Glutamatergic neuron (in vitro differentiated cells): ENCODE results near the gene LRRC42. TPM values are rescaled to one million over a fixed set of nuclear protein-coding genes. Genes with fewer than 3 reads are reported as not detected.
A peak's percentile ranks its signal among the peaks of the same experiment; 100 is the strongest.

Source experiments
- DNase-seq: peaks from one replicate; pipeline ENCODE4 v3.0.0; 2022
- H3K27ac Mint-ChIP-seq: one replicate; pipeline ENCODE4 v1.8.0; 2020; ENCODE audit warnings: mild to moderate bottlenecking, mixed read lengths, inconsistent platforms; ENCODE audit not compliant: unreplicated experiment
- H3K27me3 Mint-ChIP-seq: one replicate; pipeline ENCODE4 v1.8.0; 2020; ENCODE audit warnings: mild to moderate bottlenecking, moderate library complexity, mixed read lengths, inconsistent platforms; ENCODE audit not compliant: unreplicated experiment
- H3K36me3 Mint-ChIP-seq: one replicate; pipeline ENCODE4 v1.8.0; 2020; ENCODE audit warnings: mild to moderate bottlenecking, mixed read lengths, inconsistent platforms; ENCODE audit not compliant: unreplicated experiment
- H3K4me1 Mint-ChIP-seq: one replicate; pipeline ENCODE4 v1.8.0; 2020; ENCODE audit warnings: mild to moderate bottlenecking, low read depth, mixed read lengths, inconsistent platforms; ENCODE audit not compliant: unreplicated experiment
- H3K4me3 Mint-ChIP-seq: one replicate; pipeline ENCODE4 v1.8.0; 2020; ENCODE audit warnings: mild to moderate bottlenecking, mixed read lengths, inconsistent platforms; ENCODE audit not compliant: unreplicated experiment
- H3K9me3 Mint-ChIP-seq: one replicate; pipeline ENCODE4 v1.8.0; 2020; ENCODE audit warnings: mild to moderate bottlenecking, moderate library complexity, mixed read lengths, inconsistent platforms; ENCODE audit not compliant: unreplicated experiment
- CTCF ChIP-seq: fragments of 200-600 bp; sonication (generic); IDR thresholded peaks from one replicate; pipeline ENCODE4 v1.5.0; 2021; ENCODE audit not compliant: partially characterized antibody, unreplicated experiment
- total RNA-seq: library from RNA; stranded (reverse); fragmentation: NEBNext Ultra II Directional; extraction: Animal tissue kit (Norgen Biotek cat#: 25700); gene quantifications from one replicate; pipeline ENCODE4 v1.2.1, GENCODE V29; 2021; ENCODE audit not compliant: unreplicated experiment

Gene LRRC42
- total RNA-seq, 1 donor from 2014 or later = 37.5 TPM

GRCh38 chr1:53913352-53914033 lies 32.7 kb upstream of the LRRC42 start:
- H3K36me3 Mint-ChIP-seq = no peaks in the 10 kb centered on the region
- peaks cover 15% of the 10 kb centered on the region for H3K4me1 Mint-ChIP-seq
- no peaks in the 10 kb centered on the region for H3K9me3 Mint-ChIP-seq
- peaks cover 2% of the 10 kb centered on the region for H3K27me3 Mint-ChIP-seq
- peak overlapping the region; percentile 46 for H3K4me3 Mint-ChIP-seq
- no peak for TF ChIP-seq CTCF
- peak overlapping the region; percentile 84 for H3K27ac Mint-ChIP-seq
- DNase-seq = no peak

- Mint-ChIP-seq H3K27ac (no peak overlapping the region), H3K9me3 (no peaks in the 10 kb centered on the region), H3K27me3 (no peaks in the 10 kb centered on the region), H3K36me3 (no peaks in the 10 kb centered on the region), H3K4me1 (peaks cover 8% of the 10 kb centered on the region), H3K4me3 (no peak overlapping the region)
- no peak for DNase-seq
- no peak for TF ChIP-seq CTCF
Measured at GRCh38 chr1:53918343-53918742, 27.8 kb upstream of the LRRC42 start.

- H3K4me1 Mint-ChIP-seq = no peaks in the 10 kb centered on the region
- no peaks in the 10 kb centered on the region for H3K9me3 Mint-ChIP-seq
- no peaks in the 10 kb centered on the region for H3K36me3 Mint-ChIP-seq
- no peak for TF ChIP-seq CTCF
- H3K4me3 Mint-ChIP-seq = no peak overlapping the region
- H3K27ac Mint-ChIP-seq = no peak overlapping the region
- no peaks in the 10 kb centered on the region for H3K27me3 Mint-ChIP-seq
- DNase-seq = no peak
Measured at GRCh38 chr1:53919675-53920066, 26.5 kb upstream of the LRRC42 start.

- Mint-ChIP-seq H3K4me3 (no peak overlapping the region), H3K27ac (no peak overlapping the region), H3K9me3 (peaks cover 1% of the 10 kb centered on the region), H3K4me1 (no peaks in the 10 kb centered on the region), H3K27me3 (no peaks in the 10 kb centered on the region), H3K36me3 (peaks cover 4% of the 10 kb centered on the region)
- no peak for DNase-seq
- TF ChIP-seq CTCF = no peak
Measured at GRCh38 chr1:53927376-53927881, 18.7 kb upstream of the LRRC42 start.

- H3K4me1 Mint-ChIP-seq = no peaks in the 10 kb centered on the region
- no peak overlapping the region for H3K27ac Mint-ChIP-seq
- H3K27me3 Mint-ChIP-seq = no peaks in the 10 kb centered on the region
- no peak for TF ChIP-seq CTCF
- H3K36me3 Mint-ChIP-seq = peaks cover 11% of the 10 kb centered on the region
- no peak overlapping the region for H3K4me3 Mint-ChIP-seq
- DNase-seq = no peak
- peaks cover 1% of the 10 kb centered on the region for H3K9me3 Mint-ChIP-seq
Measured at GRCh38 chr1:53929246-53929960, 16.7 kb upstream of the LRRC42 start.
